GM21447 (cell line): ENCODE data around the gene BCAR1.
"Not testable (repeated sequence)": the region's sequence is repeated elsewhere in the genome, so short reads cannot be mapped to it uniquely, and the experiment has no call there.

ENCODE experiments used
- ATAC-seq: cut with Tn5 transposase; IDR thresholded peaks from one replicate; pipeline ENCODE4 v1.9.1; 2021; ENCODE audit not compliant: unreplicated experiment

BCAR1 gene

GRCh38 chr16:75256059-75256571, 4.7 kb upstream of the BCAR1 start:
- no peak for ATAC-seq

- no peak for ATAC-seq
These were observed 3.0 kb upstream of the BCAR1 start for GRCh38 chr16:75254359-75254837.

- ATAC-seq, result no peak
These were observed 1.8 kb upstream of the BCAR1 start for GRCh38 chr16:75252946-75253911.

GRCh38 chr16:75252049-75252864, 833 bp upstream of the BCAR1 start:
- no peak for ATAC-seq

GRCh38 chr16:75250809-75251279, 580 bp downstream of the BCAR1 start:
- ATAC-seq, result peak; percentile 39

GRCh38 chr16:75250089-75250808, 1.2 kb downstream of the BCAR1 start:
- no peak for ATAC-seq

- no peak for ATAC-seq
These were observed 2.0 kb downstream of the BCAR1 start for GRCh38 chr16:75249441-75249840.

GRCh38 chr16:75248536-75249380, 2.7 kb downstream of the BCAR1 start:
- ATAC-seq, result no peak

- ATAC-seq, result no peak
These were observed 3.3 kb downstream of the BCAR1 start for GRCh38 chr16:75248142-75248535.

GRCh38 chr16:75247249-75247648, 4.2 kb downstream of the BCAR1 start:
- ATAC-seq, result no peak

GRCh38 chr16:75246504-75247205, 4.8 kb downstream of the BCAR1 start:
- ATAC-seq, result no peak

- ATAC-seq, result peak; percentile 40
These were observed 6.3 kb downstream of the BCAR1 start for GRCh38 chr16:75244844-75245758.

GRCh38 chr16:75244225-75244809, 7.1 kb downstream of the BCAR1 start:
- ATAC-seq, result no peak

GRCh38 chr16:75243667-75244224, 7.7 kb downstream of the BCAR1 start:
- no peak for ATAC-seq

- not testable (repeated sequence) for ATAC-seq
These were observed 8.9 kb downstream of the BCAR1 start for GRCh38 chr16:75242436-75243078.

GRCh38 chr16:75241955-75242354, 9.5 kb downstream of the BCAR1 start:
- no peak for ATAC-seq

- ATAC-seq, result no peak
These were observed 10.0 kb downstream of the BCAR1 start for GRCh38 chr16:75241412-75241811.
